Measurements from ENCODE around the gene TIMM13. TPM values are rescaled to one million over a fixed set of nuclear protein-coding genes. Genes with fewer than 3 reads are reported as not detected.

Gene TIMM13
- polyA plus RNA-seq, 1 donor (not counting 4 experiments of a cell fraction or from before 2014, with no cell fraction given), result 45.0 TPM

GRCh38 chr19:2436926-2437325 is 9.5 kb upstream of the TIMM13 start:
- H3K4me2 ChIP-seq (ENCODE audit: control insufficient read depth, extremely low read depth, insufficient read depth, low read depth, low read length), result no peak overlapping the region
- peaks cover 30% of the 10 kb centered on the region for H3K79me2 ChIP-seq (ENCODE audit: control insufficient read depth, insufficient read depth, low read length)
- H4K20me1 ChIP-seq (ENCODE audit: control insufficient read depth, extremely low read depth, insufficient read depth, low read length), result peaks cover 6% of the 10 kb centered on the region
- dilution Hi-C loops (cut with MboI; ENCODE audit: extremely low pct_ligation_motif_present, low sequenced_read_pairs), result no loop called here
- TF ChIP-seq CTCF (optimal IDR thresholded peaks at IDR 0.05 in 1 of 3, IDR thresholded peaks at IDR 0.05 in 1 of 3, conservative IDR thresholded peaks at IDR 0.05 in 1 of 3; ENCODE audit: extremely low read depth in 1 of 3, insufficient read depth in 2 of 3, low read length in 3 of 3) (no peak), EZH2 (IDR thresholded peaks at IDR 0.05; ENCODE audit: low read length) (no peak)
- H3K9me1 ChIP-seq (ENCODE audit: control insufficient read depth, extremely low read depth, insufficient read depth, low read length), result no peaks in the 10 kb centered on the region
- no peak overlapping the region for H3K27ac ChIP-seq (ENCODE audit: control insufficient read depth, insufficient read depth, low read length)
- H3K36me3 ChIP-seq (ENCODE audit: control insufficient read depth in 2 of 2, extremely low read depth in 1 of 2, insufficient read depth in 2 of 2, low read length in 2 of 2), result peaks cover 12 to 27% of the 10 kb centered on the region in 2 experiments
- H3K4me3 ChIP-seq (ENCODE audit: control insufficient read depth in 2 of 3, extremely low read depth in 1 of 3, insufficient read depth in 2 of 3, low read depth in 1 of 3, low read length in 3 of 3), result no peak overlapping the region
- DNase-seq (ENCODE audit: low read depth, low spot score) (no peak), FAIRE-seq (no peak)
- H3K4me1 ChIP-seq (ENCODE audit: control insufficient read depth, extremely low read depth, insufficient read depth, low read length), result no peaks in the 10 kb centered on the region
- no peak overlapping the region for H3K9ac ChIP-seq (ENCODE audit: control insufficient read depth, extremely low read depth, insufficient read depth, low read length)
- H3K27me3 ChIP-seq (ENCODE audit: control insufficient read depth, extremely low read depth, insufficient read depth, low read length), result no peaks in the 10 kb centered on the region
- H3K9me3 ChIP-seq (ENCODE audit: control insufficient read depth, low read depth, low read length), result no peaks in the 10 kb centered on the region
- no peak overlapping the region for H2AFZ ChIP-seq (ENCODE audit: control insufficient read depth, low read length)

- Histone ChIP-seq H3K9me1 (ENCODE audit: control insufficient read depth, extremely low read depth, insufficient read depth, low read length) (no peaks in the 10 kb centered on the region), H3K9ac (ENCODE audit: control insufficient read depth, extremely low read depth, insufficient read depth, low read length) (no peak overlapping the region), H3K4me3 (ENCODE audit: control insufficient read depth in 2 of 3, extremely low read depth in 1 of 3, insufficient read depth in 2 of 3, low read depth in 1 of 3, low read length in 3 of 3) (no peak overlapping the region), H3K9me3 (ENCODE audit: control insufficient read depth, low read depth, low read length) (no peaks in the 10 kb centered on the region), H2AFZ (ENCODE audit: control insufficient read depth, low read length) (no peak overlapping the region), H3K79me2 (ENCODE audit: control insufficient read depth, insufficient read depth, low read length) (peaks cover 25% of the 10 kb centered on the region), H3K27ac (ENCODE audit: control insufficient read depth, insufficient read depth, low read length) (no peak overlapping the region), H3K4me1 (ENCODE audit: control insufficient read depth, extremely low read depth, insufficient read depth, low read length) (no peaks in the 10 kb centered on the region), H4K20me1 (ENCODE audit: control insufficient read depth, extremely low read depth, insufficient read depth, low read length) (peaks cover 3% of the 10 kb centered on the region), H3K27me3 (ENCODE audit: control insufficient read depth, extremely low read depth, insufficient read depth, low read length) (no peaks in the 10 kb centered on the region), H3K36me3 (ENCODE audit: control insufficient read depth in 2 of 2, extremely low read depth in 1 of 2, insufficient read depth in 2 of 2, low read length in 2 of 2) (peaks cover 14 to 22% of the 10 kb centered on the region in 2 experiments), H3K4me2 (ENCODE audit: control insufficient read depth, extremely low read depth, insufficient read depth, low read depth, low read length) (no peak overlapping the region)
- TF ChIP-seq EZH2 (IDR thresholded peaks at IDR 0.05; ENCODE audit: low read length), result no peak
- TF ChIP-seq CTCF (optimal IDR thresholded peaks at IDR 0.05 in 1 of 3, IDR thresholded peaks at IDR 0.05 in 1 of 3, conservative IDR thresholded peaks at IDR 0.05 in 1 of 3; ENCODE audit: extremely low read depth in 1 of 3, insufficient read depth in 2 of 3, low read length in 3 of 3), result no peak
- DNase-seq (ENCODE audit: low read depth, low spot score) (no peak), FAIRE-seq (no peak)
- dilution Hi-C loops (cut with MboI; ENCODE audit: extremely low pct_ligation_motif_present, low sequenced_read_pairs), result no loop called here
Observed at GRCh38 chr19:2436384-2436783, 9.0 kb upstream of the TIMM13 start.
